ENCODE results near the gene IWS1. TPM values are rescaled to one million over a fixed set of nuclear protein-coding genes. Genes with fewer than 3 reads are reported as not detected.

Gene IWS1
- total RNA-seq, 2 experiments from 2014 or later = 24.9 to 26.0 TPM

DNA sequence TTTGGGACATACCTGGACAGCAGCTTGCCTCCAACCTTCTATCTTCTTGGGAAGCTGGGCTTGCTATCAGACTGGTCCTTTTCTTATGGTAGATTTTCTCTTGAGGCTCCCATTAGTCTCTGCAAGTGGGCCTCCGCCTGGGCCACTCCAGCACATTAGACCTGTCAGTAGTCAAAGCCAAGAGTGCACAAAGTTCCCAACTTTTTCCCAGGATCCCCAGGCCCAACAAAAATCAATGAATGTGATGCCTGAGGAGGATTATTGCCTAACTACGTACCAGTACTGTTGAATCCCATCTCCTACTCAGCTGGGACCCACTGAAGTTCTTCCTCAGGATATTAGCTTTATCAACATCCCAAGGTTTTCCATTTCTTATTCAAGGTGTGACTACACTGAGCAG is 56.3 kb downstream of the IWS1 start:
- H3K4me1 Mint-ChIP-seq (ENCODE audit: low read depth) = peaks cover 10% of the 10 kb centered on the region
- POLR2A ChIA-PET = no interaction called here
- H3K27ac ChIP-seq (ENCODE audit: low read depth in 1 of 2, low read length in 2 of 2) = no peak overlapping the region
- peaks cover 5% of the 10 kb centered on the region for H3K4me1 ChIP-seq (ENCODE audit: insufficient read depth, low read length)
- H3K27me3 Mint-ChIP-seq = no peaks in the 10 kb centered on the region
- CTCF ChIA-PET = no interaction called here
- no peaks in the 10 kb centered on the region for H3K9me3 ChIP-seq (ENCODE audit: control insufficient read depth in 1 of 2, insufficient read depth in 1 of 2, low read length in 2 of 2)
- H3K4me3 Mint-ChIP-seq = no peak overlapping the region
- H3K36me3 ChIP-seq (ENCODE audit: insufficient read depth, low read length) = peaks cover 17% of the 10 kb centered on the region
- DNase-seq (no peak), ATAC-seq (ENCODE audit: poor library complexity) (no peak)
- H3K4me3 ChIP-seq (ENCODE audit: low read length) = no peak overlapping the region
- intact Hi-C loops (cut with DNase I, micrococcal nuclease) = no loop called here
- TF ChIP-seq, protein P1, sequence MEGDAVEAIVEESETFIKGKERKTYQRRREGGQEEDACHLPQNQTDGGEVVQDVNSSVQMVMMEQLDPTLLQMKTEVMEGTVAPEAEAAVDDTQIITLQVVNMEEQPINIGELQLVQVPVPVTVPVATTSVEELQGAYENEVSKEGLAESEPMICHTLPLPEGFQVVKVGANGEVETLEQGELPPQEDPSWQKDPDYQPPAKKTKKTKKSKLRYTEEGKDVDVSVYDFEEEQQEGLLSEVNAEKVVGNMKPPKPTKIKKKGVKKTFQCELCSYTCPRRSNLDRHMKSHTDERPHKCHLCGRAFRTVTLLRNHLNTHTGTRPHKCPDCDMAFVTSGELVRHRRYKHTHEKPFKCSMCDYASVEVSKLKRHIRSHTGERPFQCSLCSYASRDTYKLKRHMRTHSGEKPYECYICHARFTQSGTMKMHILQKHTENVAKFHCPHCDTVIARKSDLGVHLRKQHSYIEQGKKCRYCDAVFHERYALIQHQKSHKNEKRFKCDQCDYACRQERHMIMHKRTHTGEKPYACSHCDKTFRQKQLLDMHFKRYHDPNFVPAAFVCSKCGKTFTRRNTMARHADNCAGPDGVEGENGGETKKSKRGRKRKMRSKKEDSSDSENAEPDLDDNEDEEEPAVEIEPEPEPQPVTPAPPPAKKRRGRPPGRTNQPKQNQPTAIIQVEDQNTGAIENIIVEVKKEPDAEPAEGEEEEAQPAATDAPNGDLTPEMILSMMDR (IDR thresholded peaks at IDR 0.05) = no peak
- no peaks in the 10 kb centered on the region for H3K9me3 Mint-ChIP-seq
- H3K27ac Mint-ChIP-seq = no peak overlapping the region
- H3K36me3 Mint-ChIP-seq (ENCODE audit: low read depth) = peaks cover 22% of the 10 kb centered on the region
- no peaks in the 10 kb centered on the region for H3K27me3 ChIP-seq (ENCODE audit: control insufficient read depth in 1 of 2, insufficient read depth in 2 of 2, low read length in 2 of 2)

DNA sequence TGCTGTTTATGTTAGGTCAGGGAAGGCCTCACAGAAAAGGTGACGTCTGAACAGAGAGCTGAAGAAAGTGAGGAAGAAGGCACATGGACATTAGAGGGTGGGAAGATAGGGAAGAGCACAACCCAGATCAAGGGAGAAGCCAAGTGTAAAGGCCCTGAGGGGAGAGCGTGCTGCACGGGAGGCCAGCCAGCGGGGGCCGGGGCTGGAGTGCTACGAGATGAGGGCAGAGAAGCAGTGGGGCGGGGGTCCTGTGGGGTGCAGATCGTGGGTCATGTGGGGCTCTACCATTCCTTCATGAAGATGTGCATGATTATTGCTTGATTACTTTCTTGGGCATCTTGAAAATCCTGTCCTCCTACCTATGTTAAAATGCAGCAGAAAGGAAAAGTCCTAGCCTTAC is 57.2 kb downstream of the IWS1 start:
- Mint-ChIP-seq H3K4me1 (ENCODE audit: low read depth) (peaks cover 18% of the 10 kb centered on the region), H3K27ac (no peak overlapping the region), H3K27me3 (no peaks in the 10 kb centered on the region), H3K9me3 (no peaks in the 10 kb centered on the region), H3K4me3 (no peak overlapping the region), H3K36me3 (ENCODE audit: low read depth) (peaks cover 22% of the 10 kb centered on the region)
- intact Hi-C loops (cut with DNase I, micrococcal nuclease) = no loop called here
- DNase-seq (no peak), ATAC-seq (ENCODE audit: poor library complexity) (no peak)
- CTCF ChIA-PET = no interaction called here
- H3K36me3 ChIP-seq (ENCODE audit: insufficient read depth, low read length) = peaks cover 17% of the 10 kb centered on the region
- peaks cover 9% of the 10 kb centered on the region for H3K4me1 ChIP-seq (ENCODE audit: insufficient read depth, low read length)
- no peak overlapping the region for H3K27ac ChIP-seq (ENCODE audit: low read depth in 1 of 2, low read length in 2 of 2)
- no peaks in the 10 kb centered on the region for H3K9me3 ChIP-seq (ENCODE audit: control insufficient read depth in 1 of 2, insufficient read depth in 1 of 2, low read length in 2 of 2)
- H3K4me3 ChIP-seq (ENCODE audit: low read length) = no peak overlapping the region
- TF ChIP-seq, protein P1 (IDR thresholded peaks at IDR 0.05) = no peak
- POLR2A ChIA-PET = no interaction called here
- H3K27me3 ChIP-seq (ENCODE audit: control insufficient read depth in 1 of 2, insufficient read depth in 2 of 2, low read length in 2 of 2) = no peaks in the 10 kb centered on the region

DNA sequence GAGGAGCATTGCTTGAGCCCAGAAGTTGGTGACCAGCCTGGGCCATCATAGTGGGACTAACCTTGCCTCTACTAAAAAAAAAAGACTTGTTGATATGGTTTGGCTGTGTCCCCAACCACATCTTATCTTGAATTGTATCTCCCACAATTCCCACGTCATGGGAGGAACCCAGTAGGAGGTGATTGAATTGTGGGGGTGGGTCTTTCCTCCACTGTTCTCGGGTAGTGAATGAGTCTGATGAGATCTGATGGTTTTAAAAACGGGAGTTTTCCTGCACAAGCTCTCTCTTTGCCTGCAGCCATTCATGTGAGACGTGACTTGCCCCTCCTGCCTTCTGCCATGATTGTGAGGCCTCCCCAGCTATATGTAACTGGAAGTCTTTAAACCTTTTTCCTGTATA is 61.0 kb downstream of the IWS1 start:
- CTCF ChIA-PET = no interaction called here
- POLR2A ChIA-PET = no interaction called here
- peaks cover 22% of the 10 kb centered on the region for H3K36me3 Mint-ChIP-seq (ENCODE audit: low read depth)
- ATAC-seq (ENCODE audit: poor library complexity) (no peak), DNase-seq (no peak)
- H3K9me3 Mint-ChIP-seq = no peaks in the 10 kb centered on the region
- no peak overlapping the region for H3K27ac Mint-ChIP-seq
- H3K4me1 ChIP-seq (ENCODE audit: insufficient read depth, low read length) = peaks cover 9% of the 10 kb centered on the region
- no peak overlapping the region for H3K27ac ChIP-seq (ENCODE audit: low read depth in 1 of 2, low read length in 2 of 2)
- peaks cover 17% of the 10 kb centered on the region for H3K36me3 ChIP-seq (ENCODE audit: insufficient read depth, low read length)
- TF ChIP-seq, protein P1 (IDR thresholded peaks at IDR 0.05) = no peak
- no peaks in the 10 kb centered on the region for H3K27me3 Mint-ChIP-seq
- no peak overlapping the region for H3K4me3 ChIP-seq (ENCODE audit: low read length)
- no peaks in the 10 kb centered on the region for H3K9me3 ChIP-seq (ENCODE audit: control insufficient read depth in 1 of 2, insufficient read depth in 1 of 2, low read length in 2 of 2)
- H3K27me3 ChIP-seq (ENCODE audit: control insufficient read depth in 1 of 2, insufficient read depth in 2 of 2, low read length in 2 of 2) = no peaks in the 10 kb centered on the region
- intact Hi-C loops (cut with DNase I, micrococcal nuclease) = no loop called here
- no peak overlapping the region for H3K4me3 Mint-ChIP-seq
- peaks cover 18% of the 10 kb centered on the region for H3K4me1 Mint-ChIP-seq (ENCODE audit: low read depth)

Measured in CD4-positive, alpha-beta T cell (primary cell).